OCI-LY7 (cell line): ENCODE data around the gene MCAT.
"Not testable (repeated sequence)": the region's sequence is repeated elsewhere in the genome, so short reads cannot be mapped to it uniquely, and the experiment has no call there.

Source experiments
- CTCF ChIP-seq: fragments of 200-600 bp; sonication (generic); conservative IDR thresholded peaks from 2 replicates; pipeline ENCODE4 v1.5.1; 2014; ENCODE audit warnings: mild to moderate bottlenecking, antibody characterized with exemption, low read length, moderate library complexity, mixed read lengths
- EZH2phosphoT487 ChIP-seq: fragments of 200-600 bp; sonication (generic); IDR thresholded peaks from 2 replicates; pipeline ENCODE4 v1.6.1; 2018; ENCODE audit warnings: low read depth, borderline replicate concordance, mild to moderate bottlenecking, mixed run types, antibody characterized with exemption, low read length, moderate library complexity, mixed read lengths

DNA sequence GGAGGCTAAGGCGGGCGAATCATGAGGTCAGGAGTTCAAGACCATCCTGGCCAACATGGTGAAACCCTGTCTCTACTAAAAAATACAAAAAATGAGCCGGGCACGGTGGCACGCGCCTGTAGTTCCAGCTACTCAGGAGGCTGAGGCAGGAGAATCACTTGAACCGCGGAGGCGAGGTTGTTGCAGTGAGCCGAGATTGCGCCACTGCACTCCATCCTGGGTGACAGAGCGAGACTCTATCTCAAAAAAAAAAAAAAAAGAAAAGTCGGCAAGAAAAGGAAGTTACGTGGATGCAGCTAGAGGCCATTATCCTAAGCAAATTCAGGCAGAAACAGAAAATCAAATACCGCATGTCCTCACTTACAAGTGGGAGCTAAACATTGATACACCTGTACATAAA lies 3.1 kb upstream of the MCAT start:
- TF ChIP-seq EZH2phosphoT487, CTCF: not testable (repeated sequence)
